VCaP (cell line): ENCODE results near the gene KRT32.

ENCODE experiments used
- H3K27ac ChIP-seq: fragments of 450-650 bp; 2 replicates; pipeline ENCODE4 v1.5.1; 2017
- TF ChIP-seq, protein P1 (sequence below): fragments of 450-650 bp; conservative IDR thresholded peaks from 2 replicates; pipeline ENCODE4 v1.5.1; 2017; ENCODE audit warnings: mild to moderate bottlenecking, moderate library complexity

KRT32 gene

DNA sequence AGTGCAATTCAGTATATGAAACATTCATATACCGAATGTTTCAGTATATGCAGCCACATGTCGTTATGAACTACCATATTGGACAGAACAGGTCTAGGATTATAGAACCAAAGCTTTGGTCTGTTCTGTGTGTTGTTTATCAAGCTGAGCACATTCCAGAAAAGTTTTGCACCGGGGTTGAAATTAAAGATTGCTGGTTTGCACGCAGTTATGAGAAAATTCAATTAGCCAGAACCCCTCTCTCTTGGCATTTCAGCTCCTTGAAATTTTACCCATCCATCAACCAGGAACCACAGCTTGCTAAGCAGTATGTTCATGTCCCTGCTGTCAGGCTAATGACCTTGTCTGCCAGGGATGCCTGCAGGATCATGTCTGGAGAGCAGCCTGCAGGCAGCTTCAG lies 9.5 kb downstream of the KRT32 start:
- H3K27ac ChIP-seq = no peak overlapping the region
- TF ChIP-seq, protein P1, sequence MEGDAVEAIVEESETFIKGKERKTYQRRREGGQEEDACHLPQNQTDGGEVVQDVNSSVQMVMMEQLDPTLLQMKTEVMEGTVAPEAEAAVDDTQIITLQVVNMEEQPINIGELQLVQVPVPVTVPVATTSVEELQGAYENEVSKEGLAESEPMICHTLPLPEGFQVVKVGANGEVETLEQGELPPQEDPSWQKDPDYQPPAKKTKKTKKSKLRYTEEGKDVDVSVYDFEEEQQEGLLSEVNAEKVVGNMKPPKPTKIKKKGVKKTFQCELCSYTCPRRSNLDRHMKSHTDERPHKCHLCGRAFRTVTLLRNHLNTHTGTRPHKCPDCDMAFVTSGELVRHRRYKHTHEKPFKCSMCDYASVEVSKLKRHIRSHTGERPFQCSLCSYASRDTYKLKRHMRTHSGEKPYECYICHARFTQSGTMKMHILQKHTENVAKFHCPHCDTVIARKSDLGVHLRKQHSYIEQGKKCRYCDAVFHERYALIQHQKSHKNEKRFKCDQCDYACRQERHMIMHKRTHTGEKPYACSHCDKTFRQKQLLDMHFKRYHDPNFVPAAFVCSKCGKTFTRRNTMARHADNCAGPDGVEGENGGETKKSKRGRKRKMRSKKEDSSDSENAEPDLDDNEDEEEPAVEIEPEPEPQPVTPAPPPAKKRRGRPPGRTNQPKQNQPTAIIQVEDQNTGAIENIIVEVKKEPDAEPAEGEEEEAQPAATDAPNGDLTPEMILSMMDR = no peak

DNA sequence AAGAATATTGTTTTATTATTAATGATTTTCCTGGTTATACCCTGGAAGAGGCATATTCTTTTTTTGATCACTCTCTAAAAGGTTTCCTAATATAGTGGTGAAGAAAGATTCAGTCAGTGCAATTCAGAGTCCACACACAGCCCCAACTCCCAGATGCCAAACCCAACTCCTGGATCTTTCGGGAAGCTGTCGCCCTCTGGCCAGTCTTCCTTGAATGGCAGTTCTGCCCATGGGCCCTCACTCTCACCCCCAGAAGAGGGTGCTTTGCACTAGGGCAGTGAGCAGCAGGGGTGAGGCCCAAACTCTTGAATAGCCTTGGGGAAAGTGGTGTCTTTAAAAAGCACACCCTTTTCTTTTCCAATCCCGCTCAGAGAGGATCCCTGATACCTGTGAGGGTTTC lies 11.0 kb downstream of the KRT32 start:
- H3K27ac ChIP-seq = no peak overlapping the region
- TF ChIP-seq, protein P1 = no peak

DNA sequence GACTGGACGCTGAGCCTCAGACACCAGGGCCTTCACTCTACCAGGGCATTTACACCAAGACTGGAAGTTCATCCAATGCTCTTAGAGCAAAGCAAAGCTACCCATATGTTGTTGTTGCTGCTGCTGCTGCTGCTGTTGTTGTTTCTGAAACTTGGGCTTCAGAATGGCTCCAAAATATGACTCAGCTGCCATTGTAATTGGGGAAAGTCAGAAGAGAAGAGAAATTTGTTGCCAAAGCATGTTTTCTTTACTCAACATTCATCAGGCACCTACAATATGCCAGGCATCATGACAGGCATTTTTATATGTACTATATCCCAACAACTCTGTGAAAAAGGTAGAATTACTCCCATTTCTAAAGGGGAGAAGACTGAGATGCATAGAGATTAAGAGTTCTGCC lies 11.9 kb downstream of the KRT32 start:
- no peak overlapping the region for H3K27ac ChIP-seq
- TF ChIP-seq, protein P1 = no peak

DNA sequence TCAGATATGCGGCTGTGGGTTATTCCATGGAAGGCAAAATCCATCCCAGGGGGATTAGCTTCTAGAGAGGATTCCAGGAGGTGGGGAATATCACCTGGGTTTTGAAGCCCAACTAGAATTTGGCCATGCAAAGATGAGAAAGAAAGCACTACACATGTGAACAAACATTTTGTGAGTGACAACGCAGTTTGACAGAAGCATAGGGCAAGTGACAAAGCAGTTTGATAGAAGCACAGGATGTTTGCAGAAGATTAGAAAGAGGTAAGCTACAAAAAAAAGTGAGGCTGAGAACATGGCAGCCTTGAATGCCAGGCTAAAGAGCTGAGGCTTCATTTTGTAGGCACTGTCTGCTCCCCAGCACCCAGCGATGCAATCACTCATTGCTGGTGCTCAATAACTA lies 14.1 kb downstream of the KRT32 start:
- TF ChIP-seq, protein P1 = no peak
- no peak overlapping the region for H3K27ac ChIP-seq

DNA sequence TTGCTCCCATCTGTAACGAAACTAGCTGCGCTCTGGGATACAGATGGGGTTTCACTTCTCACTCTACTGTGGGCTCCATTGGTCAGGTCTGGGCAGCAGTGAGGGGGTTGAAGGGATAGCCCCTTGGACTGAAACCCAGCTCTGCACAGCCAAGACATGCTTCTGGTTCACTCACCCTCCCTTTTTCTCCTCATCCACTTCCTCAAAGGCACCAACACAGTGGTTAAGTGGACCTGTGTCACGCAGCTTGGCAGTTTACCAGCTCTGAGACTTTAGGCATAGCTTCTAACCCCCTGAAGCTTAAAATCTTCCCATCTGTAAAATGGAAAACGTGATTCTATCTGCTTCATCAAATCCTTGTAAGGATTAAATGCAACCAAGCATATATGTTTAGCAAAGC lies 14.9 kb downstream of the KRT32 start:
- no peak overlapping the region for H3K27ac ChIP-seq
- TF ChIP-seq, protein P1 = no peak

DNA sequence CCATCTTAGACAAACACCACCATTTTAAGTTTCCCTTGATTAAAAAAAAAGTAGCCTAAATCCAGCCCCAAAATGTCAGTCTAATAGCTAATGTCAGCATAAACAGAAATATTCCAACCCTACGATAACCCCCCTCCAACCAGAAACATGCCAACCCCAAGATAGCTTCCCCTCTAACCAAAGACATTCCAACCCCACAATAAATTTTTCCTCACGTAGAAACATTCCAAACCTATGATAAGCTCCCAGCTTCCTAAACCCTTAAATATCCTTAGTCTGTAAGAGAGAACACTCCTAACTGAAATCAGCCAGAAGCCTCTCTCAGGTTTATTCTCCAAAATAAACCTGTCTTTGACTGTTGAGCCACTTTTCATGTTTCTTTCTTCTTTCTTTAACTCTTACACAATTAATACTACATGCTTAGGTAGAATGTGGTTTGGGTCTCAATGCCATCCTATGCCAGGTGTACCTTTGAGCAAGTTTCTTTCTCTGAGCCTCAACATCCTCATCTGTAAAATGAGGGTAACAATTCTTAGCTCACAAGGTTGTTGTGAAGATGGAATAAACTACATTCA lies 15.9 kb downstream of the KRT32 start:
- TF ChIP-seq, protein P1 = no peak

DNA sequence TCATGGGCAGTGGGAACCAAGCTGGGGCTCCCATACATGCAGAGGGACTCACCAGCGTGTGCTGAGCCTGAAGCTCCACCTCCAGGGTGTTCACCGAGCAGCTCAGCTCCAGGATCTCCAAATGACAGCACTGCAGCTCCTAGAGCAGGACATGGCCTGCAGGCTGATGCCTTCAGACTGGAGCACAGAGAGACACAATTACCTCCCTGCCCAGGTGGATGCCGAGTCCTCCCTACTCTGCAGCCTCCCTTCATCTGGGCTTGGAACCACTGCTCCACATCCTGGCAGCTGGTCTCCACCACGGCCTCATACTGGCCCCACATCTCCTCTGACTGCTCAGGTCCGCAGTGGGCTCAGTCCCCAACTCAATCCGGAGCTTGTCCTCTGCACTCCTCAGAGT lies 18.2 kb downstream of the KRT32 start:
- TF ChIP-seq, protein P1 = no peak
- no peak overlapping the region for H3K27ac ChIP-seq

More for the DNA sequence above, 15.9 kb downstream of the KRT32 start:
- H3K27ac ChIP-seq = no peak overlapping the region
